Coronary artery (tissue), 2 donors: ENCODE results near the gene RBM15B.
"Not testable (repeated sequence)": the region's sequence is repeated elsewhere in the genome, so short reads cannot be mapped to it uniquely, and the experiment has no call there.

Experiments used
- DNase-seq: peaks from one replicate; pipeline ENCODE4 v3.0.0-alpha.2; 2017; ENCODE audit warnings: low spot score
- H3K27ac ChIP-seq, 2 donors: fragments of 200-600 bp; sonication (generic); one replicate each; pipeline ENCODE4 v1.5.1; 2016 to 2019
- H3K4me3 ChIP-seq: fragments of 200-600 bp; sonication (generic); 2 replicates; pipeline ENCODE4 v1.5.1; 2016; ENCODE audit warnings: mild to moderate bottlenecking, moderate library complexity
- CTCF ChIP-seq: fragments of 200-600 bp; sonication (generic); IDR thresholded peaks from one replicate; pipeline ENCODE4 v1.5.1; 2019; ENCODE audit warnings: antibody characterized with exemption

Gene RBM15B

GRCh38 chr3:51384055-51384725, 6.9 kb upstream of the RBM15B start:
- no peak for DNase-seq
- H3K27ac ChIP-seq, result peak overlapping the region; percentile 91 to 93
- peak overlapping the region; percentile 87 for H3K4me3 ChIP-seq
- no peak for TF ChIP-seq CTCF

- Histone ChIP-seq H3K4me3 (peak within 1 kb of the TSS; percentile 87), H3K27ac (peak within 1 kb of the TSS; percentile 91 to 93)
- peak; percentile 99 for DNase-seq
- no peak for TF ChIP-seq CTCF
Measured at GRCh38 chr3:51384726-51385473, 6.2 kb upstream of the RBM15B start, which contains the start of gene MANF. Gene MANF, plus strand, starts transcription at chr3:51385291. Its CDS starts 52 bp downstream, at chr3:51385343.

- Histone ChIP-seq H3K4me3 (peak overlapping the region; percentile 87), H3K27ac (peak overlapping the region; percentile 91 to 93)
- DNase-seq, result no peak
- TF ChIP-seq CTCF, result no peak
Measured at GRCh38 chr3:51385621-51386091, 5.4 kb upstream of the RBM15B start.

- no peak for TF ChIP-seq CTCF
- Histone ChIP-seq H3K27ac (peak overlapping the region; percentile 91 to 93), H3K4me3 (peak overlapping the region; percentile 87)
- DNase-seq, result peak; percentile 55
Measured at GRCh38 chr3:51386159-51386851, 4.8 kb upstream of the RBM15B start.

- peak overlapping the region in 1 of 2 donors; percentile 91 for H3K27ac ChIP-seq
- no peak for TF ChIP-seq CTCF
- DNase-seq, result peak; percentile 53
- peak overlapping the region; percentile 87 for H3K4me3 ChIP-seq
Measured at GRCh38 chr3:51386852-51387229, 4.2 kb upstream of the RBM15B start.

- H3K27ac ChIP-seq, result not testable (repeated sequence)
- peak; percentile 50 for DNase-seq
- peak overlapping the region; percentile 87 for H3K4me3 ChIP-seq
Measured at GRCh38 chr3:51387281-51387680, 3.8 kb upstream of the RBM15B start.

GRCh38 chr3:51388286-51389029, 2.6 kb upstream of the RBM15B start:
- Histone ChIP-seq H3K4me3 (no peak overlapping the region), H3K27ac (no peak overlapping the region)
- TF ChIP-seq CTCF, result no peak
- peak; percentile 64 for DNase-seq
